IPS-18c (cell line): Measurements from ENCODE around the gene CARF.
"Not testable (repeated sequence)": the region's sequence is repeated elsewhere in the genome, so short reads cannot be mapped to it uniquely, and the experiment has no call there.

Experiments used
- H3K4me3 ChIP-seq: 2 replicates; pipeline ENCODE4 v1.7.0; 2013; ENCODE audit warnings: low read depth, mild to moderate bottlenecking, low read length, moderate library complexity; ENCODE audit not compliant: insufficient read depth
- H3K9me3 ChIP-seq: one replicate; pipeline ENCODE4 v1.6.1; 2013; ENCODE audit warnings: mild to moderate bottlenecking, low read length, moderate library complexity; ENCODE audit not compliant: control insufficient read depth, insufficient read depth

The CARF gene

DNA sequence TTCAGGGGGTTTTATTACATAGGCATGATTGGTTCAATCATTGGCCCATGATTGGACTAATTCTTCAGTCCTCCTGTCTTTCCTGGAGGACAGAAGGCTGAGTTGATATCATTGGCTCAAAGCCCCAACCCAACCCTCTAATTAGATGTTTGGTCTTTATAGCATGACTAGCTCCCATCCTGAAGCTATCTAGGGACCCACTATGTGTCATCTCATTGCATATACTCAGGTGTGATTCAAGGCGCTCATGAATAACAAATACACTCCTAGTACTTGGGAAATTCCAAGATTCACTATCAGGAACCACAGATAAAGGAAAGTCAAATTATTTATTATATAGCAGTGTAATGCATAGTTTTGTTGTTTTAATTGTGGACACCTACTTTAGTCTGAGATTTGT is 77.7 kb downstream of the CARF start:
- Histone ChIP-seq H3K9me3 (no peaks in the 10 kb centered on the region), H3K4me3 (no peak overlapping the region)

DNA sequence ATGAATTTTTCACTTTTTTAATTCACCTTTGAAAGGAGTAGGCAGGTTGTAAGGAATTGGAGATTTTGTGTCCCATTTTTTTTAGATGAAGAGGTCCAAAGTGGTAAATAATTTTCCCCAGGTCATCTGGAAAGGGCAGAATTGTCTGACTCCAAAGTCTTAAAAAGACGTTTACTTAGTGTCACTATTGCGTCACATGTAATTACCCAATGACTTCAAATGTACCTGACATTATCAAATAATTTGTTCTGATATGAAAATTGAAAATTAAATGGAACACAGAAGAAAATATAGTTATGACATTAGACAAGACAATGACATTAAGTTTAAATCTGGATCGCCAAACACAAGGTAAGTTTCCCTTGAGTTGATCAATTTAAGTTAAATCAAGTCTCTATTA is 78.4 kb downstream of the CARF start:
- H3K9me3 ChIP-seq = no peaks in the 10 kb centered on the region
- no peak overlapping the region for H3K4me3 ChIP-seq

DNA sequence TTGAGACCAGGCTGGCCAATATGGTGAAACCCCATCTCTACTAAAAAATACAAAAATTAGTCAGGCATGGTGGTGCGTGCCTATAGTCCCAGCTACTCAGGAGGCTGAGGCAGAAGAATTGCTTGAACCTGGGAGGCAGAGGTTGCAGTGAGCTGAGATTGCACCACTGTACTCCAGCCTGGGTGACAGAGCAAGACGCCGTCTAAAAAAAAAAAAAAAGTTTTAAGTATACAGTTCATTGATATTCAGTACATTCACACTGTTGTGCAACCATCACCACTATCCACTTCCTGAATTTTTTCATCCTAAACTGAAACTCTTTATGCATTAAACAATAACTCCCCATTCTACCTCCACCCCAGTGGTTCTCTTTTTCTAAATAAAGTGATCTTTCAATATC is 85.0 kb downstream of the CARF start:
- not testable (repeated sequence) for H3K9me3 ChIP-seq, H3K4me3 ChIP-seq

DNA sequence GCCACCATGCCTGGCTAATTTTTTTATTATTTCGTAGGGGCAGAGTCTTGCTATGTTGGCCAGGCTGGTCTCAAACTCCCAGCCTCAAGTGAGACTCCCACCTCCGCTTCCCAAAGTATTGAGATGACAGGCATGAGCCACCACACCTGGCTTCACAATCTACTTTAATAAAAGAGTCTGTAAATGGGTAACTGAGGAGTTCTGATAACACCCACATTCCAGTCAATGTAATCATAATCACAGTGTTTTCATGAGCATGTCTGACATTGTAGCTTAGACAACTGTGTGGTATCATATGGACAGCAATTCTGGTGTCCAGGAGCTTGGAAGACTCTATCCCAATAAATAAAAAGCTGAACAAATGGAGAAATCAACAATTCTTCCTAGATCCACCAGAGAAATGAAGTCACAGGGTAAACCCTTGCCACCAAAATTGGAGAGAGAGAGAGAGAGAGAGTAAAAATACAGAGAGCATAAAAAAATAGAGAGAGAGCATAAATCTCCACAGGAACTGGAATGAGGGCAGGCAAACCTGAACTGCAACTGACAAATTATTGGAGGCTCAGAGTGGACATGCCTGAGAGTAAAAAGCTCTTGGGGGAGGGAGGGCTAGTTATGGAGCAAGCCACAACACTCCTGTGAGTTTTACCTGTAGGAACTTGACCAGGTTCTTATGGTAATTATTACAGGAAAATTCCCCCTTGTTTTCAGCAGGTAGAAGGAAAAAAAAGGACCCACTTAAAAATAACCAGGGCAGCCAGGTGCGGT is 90.2 kb downstream of the CARF start:
- no peak overlapping the region for H3K4me3 ChIP-seq
- no peaks in the 10 kb centered on the region for H3K9me3 ChIP-seq

DNA sequence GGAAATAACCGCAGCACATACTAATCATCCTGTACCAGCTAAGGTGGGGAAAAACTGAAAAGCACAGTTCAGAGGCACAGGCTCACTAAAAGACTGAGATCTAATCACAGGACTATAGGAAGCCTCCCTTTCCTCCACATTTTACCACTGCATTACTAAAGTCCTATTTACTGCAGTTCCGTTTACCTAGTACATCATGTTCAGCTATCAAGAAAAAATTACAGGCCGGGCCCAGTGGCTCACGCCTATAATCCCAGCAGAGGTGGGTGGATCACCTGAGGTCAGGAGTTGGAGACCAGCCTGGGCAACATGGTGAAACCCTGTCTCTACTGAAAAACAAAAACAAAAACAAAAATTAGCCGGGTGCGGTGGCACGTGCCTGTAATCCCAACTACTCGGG is 91.6 kb downstream of the CARF start:
- Histone ChIP-seq H3K4me3 (no peak overlapping the region), H3K9me3 (no peaks in the 10 kb centered on the region)

GRCh38 chr2:203014456-203015199 is 102.6 kb downstream of the CARF start, which contains the start of gene NBEAL1:
NBEAL1 (plus strand) TSS chr2:203014875; CDS start chr2:203016385, 1,510 bp downstream.
- Histone ChIP-seq H3K4me3 (peak within 1 kb of the TSS; percentile 87), H3K9me3 (no peaks in the 10 kb centered on the region)

DNA sequence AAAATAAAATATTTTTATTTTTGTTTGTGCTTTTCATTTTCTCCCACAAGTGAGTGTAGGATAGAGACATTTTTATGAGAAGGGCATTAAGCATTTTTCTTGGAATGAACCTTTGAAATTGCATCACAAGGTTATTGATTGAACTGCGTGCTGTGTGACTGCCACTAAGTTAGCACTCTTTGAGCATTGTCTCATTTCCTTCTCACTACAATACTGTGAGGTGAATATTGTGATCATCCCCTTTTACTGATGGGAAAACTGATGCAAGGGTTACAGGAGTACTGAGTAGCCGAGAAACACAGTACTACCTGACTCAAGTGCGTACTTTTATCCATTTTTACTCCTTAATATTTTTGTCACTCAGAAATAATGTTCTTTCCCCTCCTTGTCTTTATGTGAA is 104.6 kb downstream of the CARF start:
- no peak overlapping the region for H3K4me3 ChIP-seq
- H3K9me3 ChIP-seq = no peaks in the 10 kb centered on the region

DNA sequence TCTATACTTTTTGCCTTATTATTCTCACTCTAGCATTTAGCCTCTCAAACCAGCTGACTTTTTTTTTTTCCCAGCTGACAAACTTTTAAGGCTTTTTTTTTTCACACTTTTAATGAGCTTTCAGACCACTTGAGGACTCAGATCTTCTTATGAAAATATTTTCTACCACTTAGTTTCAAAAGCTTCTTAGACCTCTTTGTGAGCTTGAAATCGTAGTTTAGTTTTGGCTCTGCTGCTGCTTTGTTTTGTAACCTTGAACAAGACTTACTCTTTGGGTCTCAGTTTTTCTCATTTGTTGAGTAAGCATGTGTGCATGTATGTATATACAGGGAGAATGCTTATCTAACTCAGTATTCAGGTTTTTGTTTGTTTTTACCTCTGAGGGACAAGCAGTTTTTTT is 106.1 kb downstream of the CARF start:
- no peaks in the 10 kb centered on the region for H3K9me3 ChIP-seq
- no peak overlapping the region; the same call in 1 of the 2 replicates for H3K4me3 ChIP-seq

GRCh38 chr2:203019142-203019541 is 107.1 kb downstream of the CARF start:
- Histone ChIP-seq H3K9me3 (no peaks in the 10 kb centered on the region), H3K4me3 (no peak overlapping the region)

DNA sequence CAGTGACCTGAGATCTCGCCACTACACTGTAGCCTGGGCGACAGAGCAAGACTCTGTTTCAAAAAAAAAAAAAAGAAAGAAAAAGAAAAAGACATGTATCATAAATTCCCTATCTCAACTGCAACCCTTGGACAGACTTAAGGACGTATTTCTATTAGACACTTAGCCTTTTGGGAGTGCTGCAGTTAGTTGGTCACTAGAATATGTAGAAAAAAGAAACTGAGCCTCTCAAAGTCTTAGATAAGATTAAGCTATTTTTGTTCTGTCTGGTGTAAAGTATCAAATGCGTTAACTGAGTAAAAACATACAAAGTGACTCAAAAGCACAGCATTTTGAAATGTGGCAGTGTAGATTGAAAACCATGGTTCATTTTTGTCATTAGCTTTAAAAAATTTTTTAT is 109.9 kb downstream of the CARF start:
- no peak overlapping the region for H3K4me3 ChIP-seq
- H3K9me3 ChIP-seq = no peaks in the 10 kb centered on the region

DNA sequence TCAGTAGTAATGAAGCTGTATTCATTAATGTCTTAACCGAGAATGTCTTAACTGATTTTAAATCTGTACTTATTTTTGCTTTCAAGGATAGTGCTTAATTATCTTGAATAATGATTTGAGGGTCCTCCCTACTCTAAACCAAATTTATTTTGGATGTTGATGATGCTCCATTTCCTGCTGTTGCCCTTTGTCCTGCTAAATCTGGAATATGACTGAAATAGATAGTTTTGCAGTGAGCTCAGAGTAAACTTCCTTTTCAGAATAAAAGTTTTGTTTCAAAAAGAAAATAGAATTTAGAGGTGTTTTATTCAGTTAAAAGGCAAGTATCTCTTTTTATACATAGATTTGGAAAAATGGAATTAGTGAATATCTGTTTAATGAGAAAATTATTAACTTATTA is 110.7 kb downstream of the CARF start:
- H3K9me3 ChIP-seq = no peaks in the 10 kb centered on the region
- H3K4me3 ChIP-seq = no peak overlapping the region

- Histone ChIP-seq H3K4me3 (no peak overlapping the region), H3K9me3 (no peaks in the 10 kb centered on the region)
Measured at GRCh38 chr2:203025592-203025991, 113.5 kb downstream of the CARF start.

GRCh38 chr2:203030545-203030944 is 118.5 kb downstream of the CARF start:
- Histone ChIP-seq H3K4me3 (no peak overlapping the region), H3K9me3 (no peaks in the 10 kb centered on the region)

GRCh38 chr2:203030991-203031390 is 118.9 kb downstream of the CARF start:
- no peaks in the 10 kb centered on the region for H3K9me3 ChIP-seq

GRCh38 chr2:203033395-203033794 is 121.3 kb downstream of the CARF start:
- Histone ChIP-seq H3K9me3 (no peaks in the 10 kb centered on the region), H3K4me3 (no peak overlapping the region)

More at GRCh38 chr2:203030991-203031390, 118.9 kb downstream of the CARF start:
- H3K4me3 ChIP-seq = no peak overlapping the region

DNA sequence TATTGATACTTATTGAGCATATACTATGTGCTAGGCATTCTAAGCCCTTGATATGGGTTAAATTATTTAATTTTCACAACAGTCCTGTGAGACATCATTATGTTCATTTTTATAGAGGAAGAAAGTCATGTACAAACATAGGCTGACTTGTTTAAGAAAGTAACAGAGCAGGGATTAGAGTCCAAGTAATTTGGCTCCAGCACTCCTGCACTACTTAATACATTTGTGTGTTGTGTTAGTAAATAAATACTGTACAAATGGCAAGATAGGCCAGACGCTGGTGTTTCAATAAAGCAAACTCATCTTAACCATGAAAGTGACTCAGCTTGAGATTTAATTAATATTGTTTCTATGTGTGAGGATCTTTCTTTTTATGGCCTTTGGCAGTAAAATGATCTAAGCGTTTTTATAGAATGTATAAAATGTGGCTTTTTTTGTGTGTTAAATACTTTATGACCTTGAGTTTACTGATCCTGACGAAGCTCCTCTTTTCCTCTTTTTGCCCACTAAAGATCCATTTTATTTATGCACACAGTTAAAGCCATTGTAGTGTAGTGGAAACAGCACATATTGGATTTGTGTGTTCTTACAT is 123.9 kb downstream of the CARF start:
- H3K9me3 ChIP-seq = no peaks in the 10 kb centered on the region

More for the DNA sequence above, 123.9 kb downstream of the CARF start:
- H3K4me3 ChIP-seq = no peak overlapping the region
